HG02678 (cell line): Measurements from ENCODE around the gene PFKL.
"Not testable (repeated sequence)": the region's sequence is repeated elsewhere in the genome, so short reads cannot be mapped to it uniquely, and the experiment has no call there.

Experiments used
- ATAC-seq: cut with Tn5 transposase; IDR thresholded peaks from one replicate; pipeline ENCODE4 v1.9.1; 2021; ENCODE audit warnings: mild to moderate bottlenecking, moderate library complexity; ENCODE audit not compliant: unreplicated experiment

PFKL gene

DNA sequence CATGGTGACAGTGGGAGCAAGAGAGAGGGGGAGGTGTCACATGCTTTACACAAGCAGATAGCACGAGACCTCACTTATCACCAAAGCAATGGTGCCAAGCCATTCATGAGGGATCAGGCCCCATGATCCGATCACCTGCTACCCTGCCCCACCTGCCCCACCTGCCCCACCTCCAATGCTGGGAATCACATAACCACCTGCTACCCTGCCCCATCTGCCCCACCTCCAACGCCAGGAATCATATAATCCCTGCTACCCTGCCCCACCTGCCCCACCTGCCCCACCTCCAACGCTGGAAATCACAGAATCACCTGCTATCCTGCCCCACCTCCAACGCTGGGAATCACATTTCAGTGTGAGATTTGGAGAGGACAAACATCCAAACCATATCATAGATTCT, 24.8 kb upstream of the PFKL start:
- ATAC-seq: no peak

DNA sequence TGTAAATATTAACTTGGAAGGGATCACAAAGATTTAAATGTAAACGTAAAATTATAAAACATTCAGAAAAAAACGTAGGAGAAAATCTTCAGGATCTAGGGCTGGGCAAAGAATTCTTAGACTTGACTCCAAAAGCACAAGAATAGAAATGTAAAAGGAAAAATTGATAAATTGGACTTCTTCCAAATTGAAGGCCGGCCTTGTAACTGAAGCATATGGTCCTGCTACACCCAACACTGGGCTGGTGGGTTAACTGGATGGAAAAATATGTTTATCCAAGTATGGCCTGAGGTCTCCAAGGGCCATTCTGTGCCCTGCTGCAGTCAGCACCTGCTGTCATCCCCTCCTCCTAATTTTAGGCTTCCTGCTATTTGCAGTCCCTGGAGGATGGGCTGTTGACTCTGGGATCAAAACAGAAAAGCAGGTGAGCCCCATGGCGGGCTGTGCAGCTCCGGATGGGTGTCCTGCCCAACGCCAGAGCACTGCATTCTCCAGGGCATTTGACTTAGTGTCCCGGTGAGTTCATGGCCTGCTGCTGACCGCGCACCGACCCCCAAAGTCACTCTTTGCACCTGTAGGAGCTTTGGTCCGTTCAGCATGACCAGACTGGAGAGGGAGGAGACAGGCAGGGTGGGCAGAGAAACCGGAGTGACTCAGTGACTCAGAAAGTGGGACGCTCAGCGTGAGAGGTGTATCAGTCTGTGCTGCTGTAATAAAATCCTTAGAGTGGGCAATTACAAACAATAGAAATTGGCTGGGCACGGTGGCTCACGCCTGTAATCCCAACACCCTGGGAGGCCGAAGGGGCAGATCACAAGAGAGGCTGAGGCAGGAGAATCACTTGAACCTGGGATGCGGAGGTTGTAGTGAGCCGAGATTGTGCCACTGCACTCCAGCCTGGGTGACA, 20.2 kb upstream of the PFKL start:
- no peak for ATAC-seq

- ATAC-seq: no peak
Observed at GRCh38 chr21:44281801-44282200, 18.1 kb upstream of the PFKL start.

GRCh38 chr21:44282370-44282769, 17.5 kb upstream of the PFKL start:
- no peak for ATAC-seq

GRCh38 chr21:44283211-44283785, 16.6 kb upstream of the PFKL start:
- ATAC-seq: not testable (repeated sequence)

DNA sequence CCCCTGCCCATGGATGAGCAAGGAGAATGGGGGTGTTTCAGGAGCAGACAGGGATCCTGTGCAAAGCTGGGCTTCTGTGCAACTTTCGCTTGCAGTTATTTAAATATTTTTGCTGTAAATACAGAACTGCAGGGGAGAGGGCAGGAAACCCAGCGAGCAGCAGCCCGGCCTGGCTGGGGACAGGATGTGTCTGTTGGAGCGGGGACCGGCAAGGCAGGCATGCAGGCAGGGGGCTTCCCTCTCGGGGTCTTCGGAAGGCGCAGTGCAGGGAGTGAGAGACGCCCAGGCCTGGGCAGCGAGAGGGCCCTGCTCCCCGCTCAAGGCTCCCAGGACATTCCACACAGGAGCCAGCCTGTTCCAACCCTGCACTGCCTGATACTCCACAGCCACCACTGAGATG, 15.9 kb upstream of the PFKL start:
- no peak for ATAC-seq

DNA sequence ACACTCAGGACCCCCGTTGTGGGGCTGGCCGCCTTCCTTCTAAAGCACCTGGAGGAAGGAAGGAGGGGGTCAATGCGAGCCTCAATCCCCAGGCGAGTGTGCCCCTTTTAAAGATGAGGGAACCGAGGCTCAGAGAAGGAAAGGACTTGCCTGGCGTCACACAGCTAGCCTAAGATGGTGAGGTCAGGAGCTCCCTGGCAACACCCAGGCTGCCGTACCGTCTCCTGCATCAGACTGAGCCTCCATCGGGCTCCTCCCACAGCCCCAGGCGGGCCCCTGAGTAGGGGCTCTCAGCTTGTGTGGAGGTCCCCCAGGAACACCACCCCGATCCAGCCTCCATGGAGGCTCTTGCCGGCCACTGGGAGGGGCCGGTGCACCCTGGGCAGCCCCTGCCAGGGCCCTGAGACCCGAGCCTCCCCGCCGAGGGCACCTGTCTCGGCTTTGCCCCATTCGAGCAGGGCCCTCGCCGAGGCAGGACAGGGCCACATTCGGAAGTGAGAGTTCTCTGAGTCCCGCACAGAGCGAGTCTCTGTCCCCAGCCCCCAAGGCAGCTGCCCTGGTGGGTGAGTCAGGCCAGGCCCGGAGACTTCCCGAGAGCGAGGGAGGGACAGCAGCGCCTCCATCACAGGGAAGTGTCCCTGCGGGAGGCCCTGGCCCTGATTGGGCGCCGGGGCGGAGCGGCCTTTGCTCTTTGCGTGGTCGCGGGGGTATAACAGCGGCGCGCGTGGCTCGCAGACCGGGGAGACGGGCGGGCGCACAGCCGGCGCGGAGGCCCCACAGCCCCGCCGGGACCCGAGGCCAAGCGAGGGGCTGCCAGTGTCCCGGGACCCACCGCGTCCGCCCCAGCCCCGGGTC, 14.5 kb upstream of the PFKL start, which contains the start of gene AIRE:
Gene AIRE, plus strand, starts transcription at position 739 of the 855 bp plus-strand sequence. CDS start 131 bp downstream, outside the sequence.
- ATAC-seq: no peak

- no peak for ATAC-seq
Observed at GRCh38 chr21:44286086-44286715, 13.7 kb upstream of the PFKL start.

DNA sequence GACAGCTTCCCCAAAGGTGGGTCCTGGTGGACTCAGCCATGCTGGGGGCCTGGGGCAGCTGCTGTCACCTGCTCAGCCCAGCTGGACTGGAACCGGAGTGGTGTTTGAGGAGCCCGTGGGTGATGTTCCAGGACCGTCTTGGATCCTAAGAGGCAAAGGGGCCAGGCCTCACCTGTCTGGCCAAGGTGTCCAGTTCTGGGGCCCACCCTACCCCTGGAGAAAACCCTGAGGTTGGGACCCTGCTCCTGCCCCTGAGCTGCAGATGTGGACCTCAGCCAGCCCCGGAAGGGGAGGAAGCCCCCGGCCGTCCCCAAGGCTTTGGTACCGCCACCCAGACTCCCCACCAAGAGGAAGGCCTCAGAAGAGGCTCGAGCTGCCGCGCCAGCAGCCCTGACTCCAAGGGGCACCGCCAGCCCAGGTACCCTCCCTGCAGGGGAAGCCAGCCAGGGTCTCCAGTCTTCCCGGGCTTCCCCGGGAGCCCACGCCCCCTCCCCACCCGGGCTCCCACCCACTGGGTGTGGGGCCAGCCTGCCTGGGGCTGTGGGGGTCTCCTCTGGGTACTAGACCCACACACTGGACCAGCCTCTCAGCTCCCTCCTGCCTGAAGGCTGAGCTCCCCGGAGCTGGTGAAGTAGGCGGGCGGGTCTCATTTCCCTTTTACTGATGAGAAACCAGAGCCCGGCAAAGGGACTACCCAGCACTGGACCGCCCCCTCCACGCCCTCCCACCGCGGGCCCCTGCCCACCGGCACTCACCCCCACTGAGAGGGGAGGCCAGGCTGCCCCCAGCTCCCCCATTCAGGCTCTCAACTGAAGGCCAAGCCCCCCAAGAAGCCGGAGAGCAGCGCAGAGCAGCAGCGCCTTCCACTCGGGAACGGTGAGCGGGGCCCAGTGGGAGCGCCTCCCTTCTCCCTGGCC, 12.9 kb upstream of the PFKL start:
- no peak for ATAC-seq

- ATAC-seq: no peak
Observed at GRCh38 chr21:44288251-44289110, 11.4 kb upstream of the PFKL start.

DNA sequence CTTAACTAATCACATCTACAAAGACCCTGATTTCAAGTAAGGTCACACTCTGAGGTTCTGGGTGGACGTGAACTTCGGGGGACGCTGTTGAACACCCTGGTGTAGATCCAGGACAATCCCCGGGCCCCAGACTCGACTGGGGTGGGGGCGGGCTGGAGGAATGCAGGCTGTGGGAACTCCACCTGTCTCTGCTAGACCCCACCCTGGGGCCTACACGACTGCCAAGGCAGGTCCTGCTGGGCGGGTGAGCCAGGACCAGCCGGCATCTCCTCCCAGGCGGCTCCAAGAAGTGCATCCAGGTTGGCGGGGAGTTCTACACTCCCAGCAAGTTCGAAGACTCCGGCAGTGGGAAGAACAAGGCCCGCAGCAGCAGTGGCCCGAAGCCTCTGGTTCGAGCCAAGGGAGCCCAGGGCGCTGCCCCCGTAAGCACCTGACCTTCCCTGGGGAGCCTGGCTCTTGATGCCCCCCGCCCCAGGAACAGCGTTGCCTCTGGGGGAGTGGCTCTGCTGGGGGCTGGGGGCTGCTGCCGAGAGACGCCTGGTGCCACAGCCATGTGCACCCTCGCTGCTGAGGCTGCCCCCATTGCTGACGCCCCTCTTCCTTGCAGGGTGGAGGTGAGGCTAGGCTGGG, 10.4 kb upstream of the PFKL start:
- no peak for ATAC-seq

DNA sequence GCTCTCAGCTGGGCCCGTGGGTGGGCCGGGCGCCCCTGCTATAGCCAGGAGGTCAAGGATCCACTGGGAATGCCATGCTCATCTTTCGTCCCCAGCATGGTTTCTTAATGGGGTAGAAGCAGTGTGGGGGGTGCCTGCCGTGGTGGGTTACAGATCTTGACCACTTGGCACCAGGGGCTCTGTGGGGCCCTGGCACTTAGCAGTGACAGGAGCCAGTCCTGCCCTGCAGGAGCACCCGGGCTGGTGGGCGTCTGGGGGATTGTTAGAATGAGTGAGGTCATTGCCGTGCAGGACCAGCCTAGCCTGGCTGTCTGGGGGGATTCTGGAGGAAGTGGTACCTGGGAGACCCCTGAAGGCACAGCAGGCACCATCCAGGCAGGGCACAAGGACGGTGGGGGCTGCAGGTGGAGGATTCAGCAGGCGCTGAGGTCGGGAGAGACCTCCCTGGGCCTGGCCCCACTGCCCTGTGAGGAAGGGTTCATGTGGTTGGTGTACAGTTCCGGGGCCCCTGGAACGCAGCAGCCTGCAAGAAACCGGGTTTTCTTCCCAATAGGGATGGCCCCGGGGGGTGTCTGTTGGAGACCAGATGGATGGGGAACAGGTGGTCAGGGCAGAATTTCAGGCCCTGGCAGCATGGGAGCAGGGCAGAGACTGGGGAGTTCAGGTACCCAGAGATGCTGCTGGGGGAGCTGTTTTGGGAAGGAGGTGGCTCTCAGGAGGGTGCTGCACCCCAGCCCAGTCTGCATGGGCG, 9.4 kb upstream of the PFKL start:
- ATAC-seq: no peak

DNA sequence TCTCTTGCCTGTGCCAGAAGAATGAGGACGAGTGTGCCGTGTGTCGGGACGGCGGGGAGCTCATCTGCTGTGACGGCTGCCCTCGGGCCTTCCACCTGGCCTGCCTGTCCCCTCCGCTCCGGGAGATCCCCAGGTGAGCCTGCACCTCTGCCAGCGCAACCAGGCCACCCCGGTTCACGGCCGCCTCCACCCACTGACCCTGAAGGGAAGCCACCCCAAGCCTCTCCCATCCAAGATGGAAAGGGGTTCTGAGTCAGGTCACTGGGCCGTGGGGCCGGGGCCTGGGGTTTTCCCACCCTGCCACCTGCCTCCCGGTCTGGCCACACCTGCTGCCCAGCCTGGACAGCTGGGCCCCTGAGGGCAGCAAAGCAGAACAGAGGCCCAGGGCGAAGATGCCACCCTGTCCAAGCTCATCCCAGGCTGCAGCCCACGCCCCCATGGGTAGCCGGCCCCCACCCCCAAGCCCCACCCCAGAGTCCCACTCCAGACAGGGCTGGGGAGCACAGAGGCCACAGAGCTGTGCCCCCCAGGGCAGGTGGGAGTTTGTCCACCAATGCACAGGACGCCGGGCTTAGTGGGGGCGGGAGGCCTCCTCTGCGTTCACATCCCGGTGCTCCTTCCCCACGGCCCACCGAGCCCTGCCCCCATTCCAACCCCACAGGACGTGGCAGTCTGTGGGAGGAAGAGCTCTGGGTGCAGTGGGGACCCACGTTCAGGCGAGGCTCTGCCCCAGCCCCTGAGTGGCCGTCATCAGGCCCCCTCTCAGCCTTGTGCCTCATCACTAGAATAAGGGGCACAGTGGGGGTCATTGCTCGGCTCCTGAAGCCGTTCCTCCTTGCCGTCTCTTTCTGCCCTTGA, 8.5 kb upstream of the PFKL start:
- ATAC-seq: no peak

- ATAC-seq: no peak
Observed at GRCh38 chr21:44291936-44292811, 7.7 kb upstream of the PFKL start.

DNA sequence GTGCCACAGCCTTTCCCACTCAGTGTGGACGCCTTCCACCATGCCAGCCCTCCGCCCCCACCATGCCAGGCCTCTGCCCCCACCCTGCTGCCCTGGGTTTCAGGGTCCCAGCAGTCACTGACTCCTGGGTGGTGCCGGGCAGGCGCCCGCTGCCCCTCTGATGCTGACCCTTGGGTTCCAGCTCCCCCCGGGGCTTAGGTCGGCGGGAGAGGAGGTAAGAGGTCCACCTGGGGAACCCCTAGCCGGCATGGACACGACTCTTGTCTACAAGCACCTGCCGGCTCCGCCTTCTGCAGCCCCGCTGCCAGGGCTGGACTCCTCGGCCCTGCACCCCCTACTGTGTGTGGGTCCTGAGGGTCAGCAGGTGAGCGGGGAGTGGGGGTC, 7.0 kb upstream of the PFKL start:
- ATAC-seq: no peak
